HFF-Myc (cell line): Measurements from ENCODE around the gene LGALS4.
"Not testable (repeated sequence)": the region's sequence is repeated elsewhere in the genome, so short reads cannot be mapped to it uniquely, and the experiment has no call there.

Experiments used
- DNase-seq: peaks from one replicate; pipeline ENCODE4 v3.0.0-alpha.2; 2011; ENCODE audit warnings: low read depth; ENCODE audit errors: extremely low read depth
- H3K4me3 ChIP-seq: replicated peaks from 2 replicates; pipeline ENCODE4 v1.5.1; 2011; ENCODE audit warnings: low read depth, mild to moderate bottlenecking, control low read depth, low read length
- TF ChIP-seq, protein P1 (sequence below): IDR thresholded peaks from 2 replicates; pipeline ENCODE4 v1.5.1; 2012; ENCODE audit warnings: mild to moderate bottlenecking, low read depth, low read length, control low read depth; ENCODE audit errors: missing control alignments

The LGALS4 gene

DNA sequence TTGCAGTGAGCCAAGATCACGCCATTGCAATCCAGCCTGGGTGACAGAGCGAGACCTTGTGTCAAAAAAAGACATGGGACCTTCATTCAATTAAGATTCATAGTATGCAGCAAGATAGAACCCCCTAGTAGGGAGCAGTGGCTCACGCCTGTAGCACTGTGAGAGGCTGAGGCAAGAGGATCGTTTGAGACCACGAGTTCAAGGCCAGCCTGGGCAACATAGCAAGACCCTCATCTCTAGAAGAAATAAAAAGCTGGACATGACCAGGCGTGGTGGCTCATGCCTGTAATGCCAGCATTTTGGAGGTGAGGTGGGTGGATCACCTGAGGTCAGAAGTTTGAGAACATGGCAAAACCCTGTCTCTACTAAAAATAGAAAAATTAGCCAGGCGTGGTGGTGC, 32.3 kb downstream of the LGALS4 start:
- TF ChIP-seq, protein P1, sequence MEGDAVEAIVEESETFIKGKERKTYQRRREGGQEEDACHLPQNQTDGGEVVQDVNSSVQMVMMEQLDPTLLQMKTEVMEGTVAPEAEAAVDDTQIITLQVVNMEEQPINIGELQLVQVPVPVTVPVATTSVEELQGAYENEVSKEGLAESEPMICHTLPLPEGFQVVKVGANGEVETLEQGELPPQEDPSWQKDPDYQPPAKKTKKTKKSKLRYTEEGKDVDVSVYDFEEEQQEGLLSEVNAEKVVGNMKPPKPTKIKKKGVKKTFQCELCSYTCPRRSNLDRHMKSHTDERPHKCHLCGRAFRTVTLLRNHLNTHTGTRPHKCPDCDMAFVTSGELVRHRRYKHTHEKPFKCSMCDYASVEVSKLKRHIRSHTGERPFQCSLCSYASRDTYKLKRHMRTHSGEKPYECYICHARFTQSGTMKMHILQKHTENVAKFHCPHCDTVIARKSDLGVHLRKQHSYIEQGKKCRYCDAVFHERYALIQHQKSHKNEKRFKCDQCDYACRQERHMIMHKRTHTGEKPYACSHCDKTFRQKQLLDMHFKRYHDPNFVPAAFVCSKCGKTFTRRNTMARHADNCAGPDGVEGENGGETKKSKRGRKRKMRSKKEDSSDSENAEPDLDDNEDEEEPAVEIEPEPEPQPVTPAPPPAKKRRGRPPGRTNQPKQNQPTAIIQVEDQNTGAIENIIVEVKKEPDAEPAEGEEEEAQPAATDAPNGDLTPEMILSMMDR: no peak
- no peak for DNase-seq
- H3K4me3 ChIP-seq: no peak overlapping the region

DNA sequence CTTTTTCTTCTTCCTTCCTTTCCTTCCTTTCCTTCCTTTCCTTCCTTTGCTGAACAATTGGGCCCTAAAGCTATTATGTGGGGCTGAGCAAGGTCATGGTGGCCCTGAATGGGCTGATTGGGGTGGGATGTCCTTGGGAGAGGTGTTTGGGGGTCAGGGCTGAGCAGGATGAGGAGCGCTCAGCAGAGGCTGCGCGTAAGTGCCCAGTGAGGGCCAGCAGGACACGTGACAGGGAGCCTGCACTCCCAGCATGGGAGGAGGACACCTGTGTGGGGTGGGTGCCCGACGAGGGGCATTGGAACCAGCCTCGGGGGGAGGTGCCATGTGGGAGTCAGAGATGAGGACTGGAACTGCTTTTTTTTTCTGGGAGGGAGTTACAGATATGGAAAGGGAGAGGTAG, 34.0 kb downstream of the LGALS4 start:
- no peak for DNase-seq
- TF ChIP-seq, protein P1: no peak

GRCh38 chr19:38774181-38774950, 38.4 kb downstream of the LGALS4 start:
- H3K4me3 ChIP-seq: no peak overlapping the region
- DNase-seq: no peak
- TF ChIP-seq, protein P1: no peak

More for the DNA sequence above, 34.0 kb downstream of the LGALS4 start:
- no peak overlapping the region for H3K4me3 ChIP-seq

- no peak for DNase-seq
- TF ChIP-seq, protein P1: no peak
- H3K4me3 ChIP-seq: no peak within 1 kb of the TSS
These were observed 39.1 kb downstream of the LGALS4 start, which contains the start of gene LGALS7 for GRCh38 chr19:38773469-38774177. Gene LGALS7 (minus strand): TSS chr19:38773517. CDS start chr19:38773492, 25 bp downstream.

DNA sequence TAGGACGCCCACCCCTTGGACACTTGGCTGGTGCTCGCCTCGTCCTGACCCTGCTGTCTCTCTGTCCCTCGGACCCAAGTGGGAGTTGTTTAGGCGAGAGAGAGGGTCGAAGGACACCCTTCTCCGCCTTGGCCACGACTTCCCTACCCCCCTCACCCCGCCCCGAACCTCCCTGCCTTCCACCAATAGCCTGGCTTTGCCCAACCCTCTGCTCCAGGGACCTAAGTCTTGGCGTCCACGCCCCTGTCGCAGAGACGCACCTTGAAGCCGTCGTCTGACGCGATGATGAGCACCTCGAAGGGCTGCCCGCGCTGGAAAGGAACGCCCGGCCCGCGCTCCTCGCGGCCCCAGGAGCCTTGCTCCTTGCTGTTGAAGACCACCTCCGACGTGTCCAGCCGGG, 41.2 kb downstream of the LGALS4 start:
- not testable (repeated sequence) for H3K4me3 ChIP-seq, DNase-seq

DNA sequence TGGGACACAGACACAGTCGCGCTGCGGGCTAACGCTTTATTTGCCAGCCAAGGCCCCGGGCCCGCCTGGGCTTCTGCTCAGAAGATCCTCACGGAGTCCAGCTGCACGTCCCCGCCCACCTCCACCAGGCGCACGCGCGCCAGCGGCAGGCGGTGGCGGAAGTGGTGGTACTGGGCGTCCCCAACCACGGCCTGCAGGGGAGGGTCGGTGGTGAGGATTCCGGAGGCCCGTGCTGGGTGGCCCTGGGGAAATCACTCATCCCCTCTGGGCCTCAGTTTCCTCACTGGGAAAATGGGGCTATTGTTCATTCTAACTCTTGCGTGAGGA, 41.8 kb downstream of the LGALS4 start:
- DNase-seq: not testable (repeated sequence)

GRCh38 chr19:38770228-38770948, 42.4 kb downstream of the LGALS4 start:
- not testable (repeated sequence) for DNase-seq, H3K4me3 ChIP-seq

More for the DNA sequence above, 41.8 kb downstream of the LGALS4 start:
- H3K4me3 ChIP-seq: not testable (repeated sequence)

- no peak for DNase-seq
- no peak overlapping the region for H3K4me3 ChIP-seq
- TF ChIP-seq, protein P1: peak; percentile 61
These were observed 43.0 kb downstream of the LGALS4 start for GRCh38 chr19:38769635-38770211.
